IPS DF 4.7 (cell line): ENCODE results near the gene UBTF.

ENCODE experiments used
- DNase-seq: peaks from one replicate; pipeline ENCODE4 v3.0.0-alpha.2; 2013; ENCODE audit warnings: low spot score; ENCODE audit errors: extremely low read depth

UBTF gene, protein sequence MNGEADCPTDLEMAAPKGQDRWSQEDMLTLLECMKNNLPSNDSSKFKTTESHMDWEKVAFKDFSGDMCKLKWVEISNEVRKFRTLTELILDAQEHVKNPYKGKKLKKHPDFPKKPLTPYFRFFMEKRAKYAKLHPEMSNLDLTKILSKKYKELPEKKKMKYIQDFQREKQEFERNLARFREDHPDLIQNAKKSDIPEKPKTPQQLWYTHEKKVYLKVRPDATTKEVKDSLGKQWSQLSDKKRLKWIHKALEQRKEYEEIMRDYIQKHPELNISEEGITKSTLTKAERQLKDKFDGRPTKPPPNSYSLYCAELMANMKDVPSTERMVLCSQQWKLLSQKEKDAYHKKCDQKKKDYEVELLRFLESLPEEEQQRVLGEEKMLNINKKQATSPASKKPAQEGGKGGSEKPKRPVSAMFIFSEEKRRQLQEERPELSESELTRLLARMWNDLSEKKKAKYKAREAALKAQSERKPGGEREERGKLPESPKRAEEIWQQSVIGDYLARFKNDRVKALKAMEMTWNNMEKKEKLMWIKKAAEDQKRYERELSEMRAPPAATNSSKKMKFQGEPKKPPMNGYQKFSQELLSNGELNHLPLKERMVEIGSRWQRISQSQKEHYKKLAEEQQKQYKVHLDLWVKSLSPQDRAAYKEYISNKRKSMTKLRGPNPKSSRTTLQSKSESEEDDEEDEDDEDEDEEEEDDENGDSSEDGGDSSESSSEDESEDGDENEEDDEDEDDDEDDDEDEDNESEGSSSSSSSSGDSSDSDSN

DNA sequence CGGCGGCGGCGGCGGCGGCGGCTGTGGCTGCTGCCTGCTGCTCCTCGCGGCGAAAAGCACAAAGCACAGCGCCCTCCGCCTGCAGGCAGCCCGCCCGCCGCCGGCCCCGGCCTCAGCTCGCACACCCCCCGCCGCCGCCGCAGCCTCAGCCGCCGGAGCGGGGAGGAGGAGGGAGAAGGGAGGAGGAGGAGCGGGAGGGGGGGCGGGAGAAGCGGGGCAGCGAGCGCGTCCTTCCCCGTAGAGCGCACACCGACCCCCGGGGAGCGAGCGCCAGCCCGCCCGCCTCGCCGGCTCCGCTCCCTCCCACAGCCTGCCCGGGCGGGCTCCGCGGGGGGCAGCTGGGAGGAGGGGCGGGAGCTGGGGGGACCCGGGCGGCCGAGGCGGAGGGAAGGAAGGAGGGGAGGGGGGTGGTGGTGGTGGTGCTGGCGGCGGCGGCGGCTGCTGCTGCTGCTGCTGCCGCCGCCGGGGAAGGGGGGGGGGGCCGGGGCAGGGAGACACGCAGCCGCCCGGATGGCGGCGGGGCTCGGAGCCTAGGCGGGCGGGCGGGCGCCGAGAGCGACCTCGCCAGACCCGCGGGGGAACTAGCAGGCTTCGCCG lies at the start of gene UBTF:
Gene UBTF (minus strand): TSS at position 60 of the 597 bp plus-strand sequence. CDS start 1,446 bp downstream, outside the sequence.
- no peak for DNase-seq

DNA sequence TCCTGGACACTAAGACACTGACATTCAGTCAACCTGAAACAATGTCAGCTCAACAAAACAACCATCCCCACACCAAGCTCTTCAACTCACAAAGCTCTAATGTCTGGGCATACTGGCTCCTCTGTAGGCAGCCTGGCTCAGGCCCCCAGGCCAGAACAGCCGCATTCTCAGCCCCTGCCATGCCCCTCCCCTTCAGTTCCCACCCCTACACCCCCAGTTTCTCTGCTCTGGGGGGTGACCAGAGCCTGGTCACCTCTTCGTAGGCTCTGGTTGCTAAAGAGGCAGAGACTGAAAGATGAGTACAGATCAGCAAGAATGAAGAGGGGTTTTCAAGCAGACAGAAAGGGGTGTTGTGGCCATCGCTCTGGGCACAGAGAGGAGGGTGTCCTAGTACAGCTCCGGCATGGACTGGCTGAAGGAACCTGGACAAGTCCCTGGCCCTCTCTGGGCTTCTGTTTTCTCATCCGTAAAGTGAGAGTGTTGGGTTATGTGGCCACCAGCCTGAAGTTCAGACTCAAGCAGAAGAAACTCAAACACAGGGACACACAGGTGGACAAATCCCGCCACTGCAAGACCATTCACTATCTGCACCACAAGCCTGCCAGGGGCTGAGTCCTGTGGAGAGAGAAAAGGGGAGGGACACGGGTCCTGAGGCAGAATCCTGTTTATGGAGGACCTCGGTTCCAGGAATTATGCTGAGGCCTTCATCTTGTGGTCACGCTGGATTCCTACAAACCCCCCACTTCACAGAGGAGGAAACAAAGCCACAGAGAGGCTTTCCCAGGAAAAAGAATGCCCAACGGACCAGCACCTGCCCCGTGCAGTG lies 49.4 kb upstream of the UBTF start:
- DNase-seq = no peak

- no peak for DNase-seq
Measured at GRCh38 chr17:44267818-44268490, 48.5 kb upstream of the UBTF start, which contains the start of gene SLC4A1. TSS of gene SLC4A1 (minus strand) at chr17:44268135. CDS start at chr17:44262866, 5,269 bp downstream.

DNA sequence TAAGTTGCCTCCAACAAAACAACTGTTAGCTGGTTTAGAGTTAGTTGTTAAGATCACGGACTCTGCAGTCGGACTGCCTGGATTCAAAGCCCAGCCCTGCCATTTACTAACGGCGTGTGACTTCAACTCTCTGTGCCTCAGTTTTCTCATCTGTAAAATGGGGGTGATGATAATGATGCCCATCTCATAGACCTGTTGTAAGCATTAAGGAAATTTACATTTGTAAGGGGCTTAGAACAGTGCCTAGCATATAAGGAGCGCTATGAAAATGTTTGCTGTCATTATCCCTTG lies 47.6 kb upstream of the UBTF start:
- no peak for DNase-seq

- DNase-seq = no peak
Measured at GRCh38 chr17:44266402-44267164, 47.1 kb upstream of the UBTF start.

DNA sequence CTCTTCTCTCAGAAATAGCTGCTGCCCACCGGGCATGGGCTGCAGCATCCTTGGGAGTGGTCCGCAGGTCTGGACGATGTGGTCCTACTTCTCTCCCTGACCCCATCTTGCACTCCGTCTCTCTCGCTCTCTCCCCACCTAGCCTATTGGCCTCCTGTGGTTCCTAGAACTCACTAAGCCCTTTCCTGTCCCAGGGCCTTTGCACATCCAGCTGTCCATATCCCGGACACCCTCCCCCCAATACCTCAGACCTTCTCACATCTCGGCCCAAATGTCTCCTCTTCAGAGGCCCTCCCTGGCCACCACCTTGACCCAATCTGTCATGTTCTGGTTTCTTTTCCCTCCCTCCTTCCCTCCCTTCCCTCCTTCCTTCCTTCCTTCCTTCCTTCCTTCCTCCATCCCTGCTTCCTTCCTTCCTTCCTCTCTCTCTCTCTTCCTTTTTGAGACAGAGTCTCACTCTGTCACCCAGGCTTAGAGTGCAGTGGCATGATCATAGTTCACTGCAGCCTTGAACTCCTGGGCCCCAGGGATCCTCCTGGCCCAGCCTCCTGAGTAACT lies 43.9 kb upstream of the UBTF start:
- DNase-seq = no peak

DNA sequence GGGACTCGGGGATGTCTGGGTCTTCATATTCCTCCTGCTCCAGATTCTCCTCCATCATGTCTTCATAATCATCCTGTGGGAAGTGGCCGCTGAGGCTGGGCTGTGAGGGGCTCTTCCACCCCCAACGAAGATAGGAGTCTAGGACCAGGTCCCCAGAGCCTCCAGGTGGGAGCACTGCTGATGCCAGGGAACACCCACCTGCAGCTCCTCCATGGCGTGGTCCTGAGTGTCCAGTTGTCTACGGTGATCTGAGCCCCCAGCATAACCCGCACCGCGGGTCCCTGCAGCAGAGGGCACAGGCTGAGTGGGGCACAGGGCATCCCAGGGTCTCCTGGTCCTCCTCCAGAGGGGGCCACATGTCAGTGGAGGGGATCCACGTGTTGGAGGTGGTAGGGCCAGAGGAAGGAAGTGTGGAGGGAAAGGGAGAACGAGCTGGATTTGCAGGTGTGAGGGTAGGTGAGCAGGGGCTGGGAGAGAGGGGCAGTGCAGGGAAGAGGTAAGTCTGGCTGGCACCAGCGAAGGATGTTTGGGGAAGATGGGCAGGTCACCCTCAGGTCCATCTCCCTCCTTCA lies 43.3 kb upstream of the UBTF start:
- no peak for DNase-seq

GRCh38 chr17:44260296-44260695 lies 40.8 kb upstream of the UBTF start:
- DNase-seq = no peak

- no peak for DNase-seq
Measured at GRCh38 chr17:44258811-44259351, 39.4 kb upstream of the UBTF start.

GRCh38 chr17:44257815-44258760 lies 38.6 kb upstream of the UBTF start:
- no peak for DNase-seq

DNA sequence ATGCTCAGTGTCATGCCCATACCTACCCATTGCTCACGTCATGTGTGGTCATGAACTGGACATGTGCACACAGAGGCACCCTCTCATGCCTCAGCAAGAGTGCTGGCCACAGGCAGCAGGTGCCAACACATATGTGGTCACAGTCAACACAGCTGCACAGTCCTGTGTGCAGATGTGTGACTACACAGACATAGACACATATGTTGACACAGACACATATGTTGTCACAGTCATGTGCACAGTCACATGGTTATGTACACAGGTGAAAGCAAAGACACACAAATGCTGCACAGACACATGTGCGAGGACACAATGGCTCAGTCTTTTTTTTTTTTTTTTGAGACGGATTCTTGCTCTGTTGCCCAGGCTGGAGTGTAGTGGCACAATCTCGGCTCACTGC lies 37.2 kb upstream of the UBTF start:
- no peak for DNase-seq

- DNase-seq = no peak
Measured at GRCh38 chr17:44255915-44256314, 36.4 kb upstream of the UBTF start.

DNA sequence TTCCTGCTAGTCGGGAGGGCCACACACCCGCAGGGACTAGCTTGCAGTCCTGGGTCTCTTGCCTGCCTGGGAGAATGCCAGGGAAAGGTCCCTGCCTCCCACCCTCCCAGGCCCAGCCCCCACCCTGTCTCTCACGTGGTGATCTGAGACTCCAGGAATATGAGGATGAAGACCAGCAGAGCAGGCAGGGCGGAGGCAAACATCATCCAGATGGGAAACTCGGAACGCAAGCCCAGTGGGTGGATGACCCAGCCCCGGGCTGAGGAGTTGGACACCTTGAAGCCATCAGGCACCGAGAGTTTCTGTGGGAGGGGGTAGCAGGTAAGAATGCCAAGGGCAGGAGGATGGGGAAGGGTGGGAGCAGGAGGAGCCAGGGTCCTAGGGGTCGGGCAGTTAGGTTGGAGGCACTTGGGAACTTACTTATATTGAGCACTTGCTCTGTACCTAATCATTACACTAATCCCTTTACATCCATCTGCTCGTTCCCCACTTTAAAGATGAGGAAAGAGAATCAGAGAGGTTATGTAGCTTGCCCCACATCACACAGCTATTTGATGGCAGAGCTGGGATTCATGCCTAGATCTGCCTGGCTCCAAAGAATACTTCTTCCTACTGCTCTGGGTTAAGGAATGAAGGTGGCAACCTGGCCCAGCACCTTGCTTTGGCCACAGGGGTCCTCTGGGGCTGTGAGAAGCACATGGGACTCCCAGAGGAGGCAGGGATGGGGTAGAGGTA lies 35.1 kb upstream of the UBTF start:
- no peak for DNase-seq

- no peak for DNase-seq
Measured at GRCh38 chr17:44253006-44253405, 33.5 kb upstream of the UBTF start.

DNA sequence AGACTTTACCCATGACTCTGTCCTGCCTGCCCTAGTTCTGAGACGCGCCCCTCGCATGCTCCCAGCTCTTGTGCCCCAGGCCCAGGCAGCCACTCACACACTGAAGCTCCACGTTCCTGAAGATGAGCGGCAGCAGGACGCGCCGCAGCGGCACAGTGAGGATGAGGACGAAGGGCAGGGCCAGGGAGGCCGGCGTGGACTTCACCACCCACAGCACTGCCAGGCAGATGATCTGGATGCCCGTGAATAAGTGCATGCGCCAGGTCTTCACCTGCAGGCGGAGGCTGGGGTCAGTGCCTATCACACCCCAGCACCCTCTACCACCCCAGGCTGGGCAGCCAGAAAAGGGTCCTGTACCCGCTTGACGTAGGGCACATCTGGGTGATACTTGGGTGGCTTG lies 31.6 kb upstream of the UBTF start:
- no peak for DNase-seq

GRCh38 chr17:44249501-44250246 lies 30.2 kb upstream of the UBTF start:
- no peak for DNase-seq
